ENCODE measurements around the gene SLC9C1.

The SLC9C1 gene

DNA sequence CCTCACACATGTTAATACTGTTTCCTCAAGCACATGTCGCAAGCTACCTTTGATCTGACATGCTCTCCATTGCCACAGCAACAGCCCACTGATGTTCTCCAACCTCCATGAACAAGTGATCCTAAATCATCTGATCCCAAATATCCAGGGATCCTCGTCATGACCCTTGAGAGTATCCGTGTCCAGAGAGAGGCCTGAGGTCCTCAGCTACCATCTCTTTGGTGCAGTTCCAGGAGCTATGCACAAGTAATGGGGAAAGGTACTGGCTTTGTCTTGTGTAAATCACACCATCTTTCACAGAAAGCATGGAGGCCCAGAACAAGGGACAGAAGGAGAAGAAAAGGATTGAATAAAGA lies 163.4 kb downstream of the SLC9C1 start:
- DNase-seq (ENCODE audit: low spot score), result no peak

DNA sequence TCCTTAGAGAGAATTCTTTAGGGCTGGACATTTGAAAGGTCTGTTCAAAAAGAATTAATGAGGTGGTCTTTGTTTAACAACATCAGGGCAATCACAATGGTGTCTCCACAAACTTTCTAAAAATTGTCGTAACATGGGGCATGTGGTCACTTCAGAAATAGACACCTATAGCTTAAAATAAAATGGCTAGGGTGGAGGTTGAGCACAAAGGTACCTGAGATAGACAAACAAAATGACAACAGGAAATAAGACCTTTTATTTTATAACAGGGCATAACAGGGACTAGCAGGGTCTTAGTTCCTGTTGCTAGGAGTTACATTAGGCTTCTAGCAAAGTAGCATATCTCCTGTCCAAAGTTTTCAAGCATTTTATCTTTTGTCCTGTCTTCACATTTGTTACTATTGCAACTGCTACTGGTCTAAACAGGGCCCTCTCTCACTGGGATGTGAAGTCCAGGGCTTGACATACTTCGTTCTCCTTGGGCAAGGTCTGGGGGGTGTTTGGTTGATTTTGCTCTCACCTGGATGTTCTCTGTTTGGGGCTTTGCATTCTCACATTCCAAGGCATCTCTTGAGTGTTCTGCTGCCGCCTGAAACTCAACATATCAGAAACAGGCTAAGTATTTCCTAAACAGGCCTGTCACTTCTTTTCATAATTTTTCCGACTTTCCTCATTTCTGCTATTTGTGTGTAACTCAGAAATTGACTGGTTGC lies 163.9 kb downstream of the SLC9C1 start:
- DNase-seq (ENCODE audit: low spot score), result no peak

DNA sequence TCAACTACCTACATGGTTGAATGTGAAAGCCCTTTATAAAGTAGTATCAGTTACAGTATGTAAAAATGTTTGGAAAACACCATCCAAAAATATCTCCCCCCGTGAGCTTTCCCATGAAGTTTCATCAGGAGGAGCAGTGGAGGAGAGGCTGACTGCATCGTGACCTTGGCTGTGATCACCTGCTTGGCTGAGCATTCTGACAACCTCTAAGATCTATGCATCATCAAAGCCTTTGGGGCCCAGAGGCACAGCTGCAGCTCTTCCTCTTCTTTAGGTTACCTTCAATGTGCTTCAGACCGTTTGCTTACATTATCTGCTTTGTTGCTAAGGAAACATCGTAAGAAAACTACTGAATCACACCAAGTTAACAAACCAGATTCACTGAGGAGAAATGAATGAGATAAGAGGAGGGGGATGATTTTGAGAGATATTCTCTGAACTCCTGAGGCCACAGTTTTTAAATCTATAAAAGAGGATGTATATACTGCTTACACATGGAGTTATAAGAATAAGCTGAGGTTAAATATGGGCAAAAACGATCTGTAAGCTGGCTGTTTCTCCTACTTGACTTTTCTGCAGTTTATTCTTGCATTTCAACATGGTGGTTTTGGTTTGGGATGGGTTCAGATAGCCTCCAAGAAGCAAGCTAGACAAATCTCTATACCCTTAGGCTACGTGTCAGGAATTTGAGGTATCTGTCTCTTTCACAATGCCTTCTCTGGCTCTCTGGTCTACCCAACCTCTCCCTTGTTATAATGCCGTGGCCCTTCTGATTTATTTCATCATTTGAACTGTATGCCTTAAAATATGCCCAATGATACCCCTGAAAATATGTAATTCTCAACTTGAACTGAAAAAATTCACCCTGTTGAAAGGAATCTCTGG lies 164.9 kb downstream of the SLC9C1 start:
- DNase-seq (ENCODE audit: low spot score), result no peak

DNA sequence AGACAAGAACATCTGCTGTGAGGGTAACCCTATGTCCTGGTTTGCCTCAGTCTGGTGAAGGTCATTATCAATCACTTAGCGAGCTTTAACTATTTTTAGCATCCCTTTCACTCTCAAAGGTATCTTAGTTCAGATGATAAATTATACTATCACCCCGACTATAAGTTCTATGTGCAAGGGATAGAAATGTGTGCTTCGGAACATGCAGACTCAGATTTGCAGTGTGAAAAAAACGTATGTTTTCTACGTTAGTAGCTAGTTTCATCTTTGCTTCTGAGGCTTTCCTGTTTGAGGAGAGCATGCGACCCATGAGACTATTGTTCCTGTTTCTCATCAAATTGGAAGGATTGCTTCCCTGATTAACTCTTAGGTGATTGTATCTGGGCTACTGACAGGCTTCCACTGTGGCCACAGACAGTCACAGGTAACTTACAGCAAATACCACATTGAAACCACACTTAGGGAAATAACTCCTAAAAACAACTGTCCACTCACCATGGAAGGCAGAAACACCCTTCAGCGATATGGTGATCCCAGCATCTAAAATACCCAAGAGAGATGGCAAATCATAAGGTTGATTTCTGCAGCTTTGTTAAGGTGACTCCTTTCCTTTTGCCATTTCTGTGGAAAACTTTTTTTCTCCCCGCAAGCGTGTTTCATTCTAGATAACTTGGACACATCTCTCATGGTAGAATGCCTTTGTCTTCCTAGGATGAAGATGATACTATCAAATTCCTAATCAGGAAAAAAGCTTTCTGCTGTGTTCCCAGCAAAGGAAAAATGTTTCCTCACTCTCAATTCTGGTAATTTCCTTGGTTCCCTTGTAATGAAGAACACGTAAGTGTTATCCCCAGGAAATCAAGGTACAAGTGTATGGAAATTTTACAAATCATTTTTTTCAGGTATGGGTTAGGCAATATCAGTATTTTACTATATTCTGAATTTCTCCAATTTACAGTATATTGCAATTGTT lies 166.2 kb downstream of the SLC9C1 start:
- DNase-seq (ENCODE audit: low spot score), result no peak

DNA sequence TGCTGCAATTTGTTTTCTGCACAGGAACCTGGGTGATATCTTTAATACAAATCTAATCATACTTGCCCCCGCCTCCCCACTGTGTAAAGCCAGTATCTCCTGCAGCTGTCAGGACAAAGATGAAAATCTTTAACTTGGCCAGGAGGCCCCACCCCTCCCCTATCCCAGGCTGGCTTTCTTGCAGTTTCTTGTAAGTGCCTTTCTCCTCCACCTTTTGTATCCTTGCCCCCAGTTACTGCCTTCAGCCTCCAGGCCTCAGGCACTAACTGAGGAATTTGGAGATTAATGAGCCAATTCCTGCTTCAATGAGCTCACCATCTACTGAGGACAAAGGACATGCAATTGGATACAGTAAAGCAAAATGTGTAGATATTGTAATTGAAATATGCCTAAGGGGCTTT lies 167.5 kb downstream of the SLC9C1 start:
- DNase-seq (ENCODE audit: low spot score), result no peak

DNA sequence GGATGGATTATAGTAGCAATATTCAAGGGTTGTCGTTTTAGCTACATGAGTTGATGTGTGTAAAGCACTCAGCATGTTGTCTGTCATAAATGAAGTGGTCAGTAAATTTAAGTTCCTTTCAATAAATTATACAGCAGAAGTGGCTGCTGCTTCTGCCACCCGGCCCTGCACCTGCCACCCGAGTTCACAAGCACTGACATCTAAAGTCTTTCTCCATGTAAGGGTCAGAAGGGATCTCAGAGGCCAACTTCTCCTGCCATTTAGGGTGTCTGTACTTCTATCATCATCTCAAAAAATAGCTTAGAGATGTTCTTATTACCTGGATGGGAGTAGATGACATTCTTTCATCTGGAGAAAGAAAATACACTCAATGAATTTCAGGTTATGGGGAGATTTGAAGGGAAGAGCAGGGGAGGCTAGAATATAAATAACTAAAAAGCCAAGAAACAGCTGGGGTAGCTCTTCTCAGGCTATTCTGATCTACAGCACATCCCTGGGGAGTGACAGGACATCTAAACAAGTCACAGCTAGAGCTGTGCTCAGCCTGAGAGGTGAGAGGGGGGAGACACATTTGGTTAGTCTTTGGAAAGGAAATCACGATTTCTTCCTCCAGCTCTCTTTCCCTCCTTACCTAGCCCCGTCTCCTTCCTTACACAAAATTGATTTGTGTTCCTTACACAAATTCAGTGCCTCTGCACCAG lies 169.0 kb downstream of the SLC9C1 start:
- no peak for DNase-seq (ENCODE audit: low spot score)

DNA sequence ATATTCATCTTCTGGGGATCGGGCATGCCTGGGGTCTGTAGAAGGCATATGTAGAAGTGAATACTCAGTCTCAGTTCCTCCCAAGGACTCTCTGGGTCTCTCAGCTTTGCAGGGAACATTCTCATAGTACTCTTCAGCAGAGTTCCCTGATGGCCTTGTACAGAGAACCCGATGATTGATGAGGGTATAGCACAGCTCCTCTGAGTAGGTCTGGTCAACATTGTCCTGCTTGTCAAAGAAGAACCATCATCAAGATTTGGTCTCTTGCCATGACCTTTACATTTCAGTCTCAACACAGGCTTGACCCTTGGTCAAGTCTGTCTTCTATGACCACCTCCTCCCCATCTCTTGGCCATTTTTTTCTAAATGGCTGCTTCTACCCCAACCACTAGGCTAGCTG lies 170.5 kb downstream of the SLC9C1 start:
- no peak for DNase-seq (ENCODE audit: low spot score)

DNA sequence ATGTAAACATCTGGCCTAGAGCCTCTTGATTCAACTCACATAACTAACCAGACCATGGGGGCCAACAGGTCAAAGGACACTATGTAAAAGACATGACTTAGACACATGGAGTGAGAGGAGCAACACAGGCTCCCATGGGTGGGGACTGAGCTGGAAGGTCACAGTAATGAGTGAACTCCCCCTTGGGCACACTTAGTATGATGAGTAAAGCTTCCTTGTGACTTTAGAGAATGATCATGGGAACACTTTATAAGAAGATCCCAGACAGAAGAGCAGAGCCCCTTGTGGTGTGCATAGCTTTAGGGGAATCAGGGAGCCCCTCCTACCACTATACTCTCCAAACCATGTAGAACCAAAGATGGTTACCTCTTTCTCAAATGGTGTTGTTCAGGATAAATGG lies 171.1 kb downstream of the SLC9C1 start:
- DNase-seq (ENCODE audit: low spot score), result no peak

DNA sequence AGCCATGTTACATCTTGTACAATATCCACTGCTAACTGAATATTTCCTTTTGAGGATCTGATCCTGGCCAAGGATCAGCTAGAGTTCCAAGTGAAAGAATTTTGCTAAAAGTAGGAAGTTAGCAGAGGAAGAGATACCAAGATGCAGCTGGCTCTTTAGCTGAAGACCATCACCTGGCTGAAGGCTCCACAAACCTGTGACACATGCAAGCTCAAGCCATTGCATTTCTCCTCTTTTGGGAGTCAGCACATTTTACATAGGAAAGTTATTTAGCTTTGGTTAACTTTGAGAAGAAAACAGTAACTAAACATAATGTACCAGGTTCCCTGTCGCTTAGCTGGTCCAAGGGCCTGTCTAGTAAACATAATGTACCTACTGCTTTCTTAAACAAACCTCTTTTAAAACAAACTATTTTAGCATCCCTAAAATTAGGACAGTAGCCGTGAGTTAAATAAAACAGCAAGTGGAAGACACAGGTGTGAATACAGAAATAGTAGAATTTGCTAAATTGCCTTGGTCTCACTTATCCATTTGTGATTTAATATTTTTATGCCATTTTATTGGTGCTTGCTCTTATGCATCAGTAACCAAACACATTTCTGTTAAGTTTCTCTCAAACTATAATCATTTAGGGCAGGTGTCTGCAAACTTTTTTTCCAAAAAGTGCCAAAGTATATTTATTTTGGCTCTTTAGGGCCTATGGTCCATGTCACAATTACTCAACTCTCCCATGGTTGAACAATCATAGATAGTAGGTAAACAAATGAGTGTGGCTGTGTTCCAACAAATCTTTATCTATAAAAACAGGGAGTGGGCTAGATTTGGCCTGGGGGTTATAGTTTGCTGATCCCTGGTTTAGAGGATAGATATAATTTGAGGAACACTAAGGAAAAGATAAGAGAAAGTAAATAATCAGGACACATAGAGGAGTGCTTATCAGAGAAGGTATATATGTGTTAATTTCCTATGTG lies 172.2 kb downstream of the SLC9C1 start:
- DNase-seq (ENCODE audit: low spot score), result no peak

DNA sequence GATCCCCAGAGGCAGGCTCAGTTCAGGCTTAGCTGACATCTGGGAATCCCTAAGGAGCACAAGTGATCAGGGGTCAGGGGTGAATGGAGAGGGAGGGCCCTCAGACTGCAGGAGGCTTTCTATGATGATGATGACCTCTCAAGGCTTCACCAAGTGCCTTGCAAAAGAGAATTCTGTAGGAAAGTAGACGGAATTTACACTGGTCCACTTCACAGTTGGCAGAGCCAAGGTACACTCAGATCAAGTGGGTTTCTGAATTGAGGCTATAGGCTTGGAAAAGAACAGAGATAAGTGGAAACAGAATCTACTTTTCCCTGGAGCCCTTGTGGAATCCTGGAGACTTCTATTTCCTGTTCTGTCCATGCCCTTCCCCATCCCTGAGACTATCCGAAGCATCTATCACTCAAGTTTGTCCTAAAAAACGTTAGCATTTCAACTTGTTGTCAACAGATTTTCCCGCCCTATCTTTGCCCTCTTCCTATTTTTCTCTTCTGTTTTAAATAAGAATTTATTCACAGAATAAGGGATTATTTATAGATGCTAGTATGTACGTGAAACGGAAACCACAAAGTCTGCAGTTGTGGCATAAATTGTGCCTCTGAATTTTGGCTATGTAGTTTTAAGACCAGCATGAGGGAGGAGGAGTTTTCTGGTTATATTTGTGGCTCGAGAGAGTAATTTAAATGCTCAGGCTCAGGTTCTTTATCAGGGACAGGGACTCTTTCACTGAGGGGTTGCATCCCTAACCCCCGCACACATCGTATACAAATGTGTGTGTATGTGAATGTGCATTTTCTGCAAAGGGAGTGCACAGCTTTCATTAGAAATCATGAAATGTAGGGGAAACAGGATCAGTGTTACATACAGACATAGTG lies 173.8 kb downstream of the SLC9C1 start:
- DNase-seq (ENCODE audit: low spot score), result no peak

DNA sequence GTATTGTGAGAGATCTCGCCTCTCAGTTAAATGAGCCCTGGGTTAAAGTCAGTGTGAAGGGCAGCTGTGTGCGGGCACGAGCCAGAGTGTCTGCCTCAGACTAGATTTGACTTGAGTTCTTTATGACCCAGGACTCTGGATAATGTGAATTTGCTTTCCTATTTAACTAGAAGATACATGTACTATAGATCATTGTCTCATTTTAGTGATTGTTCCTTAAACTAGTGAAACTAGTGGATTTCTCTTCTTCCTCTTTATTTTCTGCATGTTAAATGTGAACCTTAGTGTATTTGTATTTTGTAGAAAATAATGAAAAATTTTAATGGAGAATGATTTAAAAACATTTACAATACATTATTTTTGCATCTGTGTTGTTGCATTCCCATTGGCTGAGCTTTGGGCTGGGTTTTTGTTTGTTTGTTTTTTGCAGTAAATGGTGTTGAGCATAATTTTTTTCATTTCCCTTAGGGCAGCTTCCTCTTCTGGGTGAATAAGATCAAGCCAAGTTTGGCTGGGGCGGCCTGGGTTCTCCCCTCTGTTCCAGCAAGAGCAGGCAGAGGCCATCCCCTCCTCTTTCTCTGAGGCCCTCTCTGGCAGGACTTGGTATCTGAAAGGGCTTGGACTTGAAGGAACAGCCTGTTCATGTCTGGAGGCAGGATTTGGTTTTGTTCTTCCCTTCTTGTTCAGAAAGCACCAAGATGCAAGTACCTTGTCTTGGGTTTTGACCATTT lies 176.0 kb downstream of the SLC9C1 start:
- DNase-seq (ENCODE audit: low spot score), result no peak

DNA sequence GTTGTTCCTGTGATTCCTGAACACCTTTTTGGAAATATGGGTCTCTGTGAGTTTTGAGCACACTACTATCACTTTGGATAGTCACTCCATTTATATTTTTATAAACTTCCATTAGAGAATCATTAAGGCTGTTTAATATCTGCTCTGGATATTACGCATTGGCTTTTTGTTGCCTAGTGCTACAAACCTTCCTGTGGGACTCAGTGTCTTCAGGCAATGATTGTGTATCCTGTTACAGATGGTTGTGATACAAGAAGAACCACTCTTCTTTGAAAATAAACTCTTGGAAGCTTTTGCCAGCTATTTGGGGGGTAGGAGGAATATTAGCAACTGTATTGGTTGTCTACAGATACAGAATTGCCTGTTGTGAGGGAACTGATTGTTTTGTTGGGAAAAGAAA lies 176.6 kb downstream of the SLC9C1 start:
- DNase-seq (ENCODE audit: low spot score), result no peak

DNA sequence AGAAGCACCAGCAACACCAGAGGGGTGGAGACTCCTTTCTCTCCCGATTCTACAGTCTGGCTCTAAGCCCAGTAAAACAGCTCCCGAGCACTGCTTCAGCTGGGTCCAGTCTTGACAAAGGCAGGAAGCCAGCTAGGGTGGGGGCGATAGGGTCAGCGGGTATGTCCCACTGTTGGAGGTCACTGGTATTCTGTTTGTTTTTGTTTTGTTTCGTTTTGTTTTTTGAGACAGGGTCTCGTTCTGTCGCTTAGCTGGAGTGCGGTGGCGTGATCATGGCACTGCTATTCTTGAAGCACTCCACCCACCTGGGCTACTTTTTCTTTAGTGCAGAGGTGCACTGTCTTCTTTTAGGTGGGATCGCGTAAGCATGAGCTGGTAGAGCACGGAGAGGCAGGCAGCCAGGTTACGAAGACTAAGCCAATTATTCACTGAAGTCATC lies 177.2 kb downstream of the SLC9C1 start:
- no peak for DNase-seq (ENCODE audit: low spot score)

DNA sequence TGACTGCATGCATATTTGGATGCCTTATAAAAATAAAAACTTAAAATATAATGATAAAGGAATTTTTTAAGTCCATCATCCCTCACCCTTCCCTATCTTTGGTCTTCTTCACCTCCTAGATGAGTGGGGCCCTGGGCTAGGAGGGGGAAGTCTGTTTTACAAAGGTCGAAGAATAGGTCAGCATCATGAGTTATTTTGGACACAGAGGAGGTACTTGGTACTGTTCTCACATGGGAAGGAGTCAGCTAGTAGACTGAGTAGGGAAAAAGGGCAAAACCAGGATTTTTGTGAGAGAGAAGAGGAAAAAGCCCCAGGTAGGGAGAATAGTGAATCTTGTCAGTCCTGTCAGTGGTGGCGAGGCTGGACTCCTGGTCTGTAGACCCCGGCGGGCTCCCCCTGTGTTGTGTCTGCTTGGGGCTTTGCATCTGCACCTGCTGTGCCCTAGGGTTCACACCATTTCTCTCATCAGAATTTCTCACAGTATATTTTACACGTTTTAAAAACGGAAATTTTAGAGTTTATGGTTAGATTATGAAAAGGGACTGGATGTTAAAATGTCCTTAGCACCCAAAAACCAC lies 178.1 kb downstream of the SLC9C1 start:
- no peak for DNase-seq (ENCODE audit: low spot score)

DNA sequence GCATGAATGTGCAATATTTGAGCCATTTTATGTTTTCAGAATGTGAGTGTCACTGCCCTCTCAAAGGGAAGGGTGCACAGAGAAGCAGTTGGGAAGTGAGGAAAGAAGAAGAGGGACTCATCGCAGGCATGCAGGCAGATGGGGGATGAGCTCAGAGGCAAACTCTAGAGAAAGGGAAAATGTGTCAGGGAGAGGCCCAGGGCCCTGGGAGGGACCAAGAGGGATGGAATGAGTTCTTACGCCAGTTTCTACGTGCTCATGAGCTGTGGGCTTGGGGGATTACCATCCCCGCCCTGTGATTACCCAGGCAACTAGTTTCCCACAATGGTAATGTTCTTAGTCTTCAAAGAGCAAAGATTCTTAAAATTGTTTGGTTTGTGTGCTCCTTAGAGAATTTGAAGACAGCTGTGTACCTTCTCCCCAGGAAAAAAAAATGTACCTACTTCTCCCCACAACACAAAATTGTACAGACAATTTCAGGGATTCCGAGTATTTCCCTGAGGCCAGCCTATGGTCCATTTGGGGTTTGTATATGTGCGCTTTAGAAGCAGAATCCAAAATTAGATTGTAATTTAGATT lies 178.8 kb downstream of the SLC9C1 start:
- DNase-seq (ENCODE audit: low spot score), result no peak

DNA sequence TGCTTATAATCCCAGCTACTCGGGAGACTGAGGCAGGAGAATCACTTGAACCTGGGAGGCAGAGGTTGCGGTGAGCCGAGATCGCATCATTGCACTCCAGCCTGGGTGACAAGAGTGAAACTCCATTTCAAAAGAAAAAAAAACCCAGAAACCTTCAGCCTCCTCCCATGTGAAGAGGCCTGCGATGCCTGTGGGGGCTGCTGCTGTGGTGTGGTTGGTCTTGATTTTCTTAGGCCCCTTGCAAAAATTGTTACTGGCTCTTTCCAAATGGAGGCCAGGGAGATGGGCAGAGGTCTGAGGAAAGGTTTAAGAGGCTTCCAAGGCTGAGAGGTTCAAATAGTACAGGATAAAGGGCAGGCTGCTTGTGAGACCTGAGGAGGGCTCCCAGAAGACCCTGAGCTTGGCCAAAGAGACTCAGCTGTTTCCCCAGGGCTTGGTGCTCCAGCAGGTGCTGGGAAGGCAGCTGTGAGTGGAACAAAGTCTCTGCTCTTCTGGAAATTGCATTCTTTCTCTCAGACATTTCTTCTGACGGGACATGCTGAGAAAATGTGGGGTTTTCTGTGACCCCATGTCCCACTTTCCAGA lies 179.3 kb downstream of the SLC9C1 start:
- no peak for DNase-seq (ENCODE audit: low spot score)

DNA sequence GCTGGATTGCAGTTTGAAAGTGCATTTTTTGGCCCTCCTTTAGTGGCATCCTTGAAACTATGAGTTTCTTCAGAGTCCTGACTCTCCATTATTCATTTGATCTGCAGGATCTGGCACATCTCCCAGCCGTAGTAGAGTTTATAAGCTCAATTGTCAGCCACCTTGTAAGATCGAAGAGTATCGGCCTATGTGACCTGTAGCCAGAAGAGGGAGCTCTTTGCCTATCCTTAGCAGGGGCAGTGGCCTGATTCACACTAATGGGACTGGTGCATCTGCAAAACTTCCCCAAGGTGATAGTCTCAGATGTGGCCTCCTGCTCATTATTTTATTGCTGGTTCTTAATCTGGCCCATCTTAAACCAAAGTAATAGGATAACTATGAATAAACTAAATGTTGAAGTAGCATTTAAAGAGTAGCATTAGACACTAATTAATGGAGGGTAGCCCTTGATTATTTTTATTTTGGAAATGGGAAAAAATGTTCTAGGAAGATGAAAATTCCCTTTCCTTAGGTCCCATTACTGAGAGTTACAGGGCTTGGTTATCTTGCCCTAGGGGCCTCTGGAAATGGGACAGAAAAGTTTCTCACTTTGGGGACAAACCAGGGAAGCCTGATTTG lies 182.1 kb downstream of the SLC9C1 start:
- DNase-seq (ENCODE audit: low spot score), result no peak

Measured in putamen (tissue), 1 donor.